Breast epithelium (tissue), 3 donors: ENCODE results near the gene RPL21.

ENCODE experiments used
- CTCF ChIP-seq, 3 donors: fragments of 450-650 bp; IDR thresholded peaks; one replicate each; pipeline ENCODE4 v1.5.1; 2016 to 2017; ENCODE audit warnings: antibody characterized with exemption in 3 of 3, mild to moderate bottlenecking in 3 of 3, moderate library complexity in 3 of 3
- POLR2A ChIP-seq: fragments of 450-650 bp; IDR thresholded peaks from one replicate; pipeline ENCODE4 v1.6.1; 2016; ENCODE audit warnings: antibody characterized with exemption, mild to moderate bottlenecking, moderate library complexity
- POLR2AphosphoS5 ChIP-seq, 3 donors: sonication (generic); formaldehyde crosslinking; IDR thresholded peaks; one replicate each; pipeline ENCODE4 v1.6.1; 2017; ENCODE audit warnings: antibody characterized with exemption in 3 of 3

GRCh38 chr13:27302643-27303262 lies 51.4 kb downstream of the RPL21 start:
- TF ChIP-seq CTCF (IDR thresholded peaks at IDR 0.05) (no peak), POLR2A (no peak), POLR2AphosphoS5 (IDR thresholded peaks at IDR 0.05) (no peak)
